Hepatocyte (in vitro differentiated cells): ENCODE data around the gene COL5A2. TPM values are rescaled to one million over a fixed set of nuclear protein-coding genes. Genes with fewer than 3 reads are reported as not detected.

ENCODE experiments used
- DNase-seq: peaks from one replicate; pipeline ENCODE4 v3.0.0-alpha.2; 2016; ENCODE audit warnings: low spot score
- H2AFZ ChIP-seq: fragments of 200-600 bp; sonication (generic); 2 replicates; pipeline ENCODE4 v1.6.0; 2016; ENCODE audit warnings: antibody characterized with exemption, mild to moderate bottlenecking
- H3K27ac ChIP-seq: fragments of 200-600 bp; sonication (generic); 2 replicates; pipeline ENCODE4 v1.5.1; 2016; ENCODE audit warnings: mild to moderate bottlenecking
- H3K27me3 ChIP-seq: fragments of 200-600 bp; sonication (generic); 2 replicates; pipeline ENCODE4 v1.6.1; 2016
- H3K36me3 ChIP-seq: fragments of 200-600 bp; sonication (generic); replicated peaks from 2 replicates; pipeline ENCODE4 v1.5.1; 2016; ENCODE audit warnings: low read depth; ENCODE audit not compliant: insufficient read depth
- H3K4me1 ChIP-seq: fragments of 200-600 bp; sonication (generic); 2 replicates; pipeline ENCODE4 v1.5.1; 2016; ENCODE audit warnings: mild to moderate bottlenecking, moderate library complexity; ENCODE audit not compliant: insufficient read depth
- H3K4me2 ChIP-seq: fragments of 200-600 bp; sonication (generic); 2 replicates; pipeline ENCODE4 v1.6.0; 2016
- H3K4me3 ChIP-seq: fragments of 200-600 bp; sonication (generic); 2 replicates; pipeline ENCODE4 v1.5.1; 2016; ENCODE audit warnings: mild to moderate bottlenecking
- H3K79me2 ChIP-seq: fragments of 200-600 bp; sonication (generic); 2 replicates; pipeline ENCODE4 v1.6.0; 2017; ENCODE audit warnings: mild to moderate bottlenecking
- H3K9me2 ChIP-seq: fragments of 200-600 bp; sonication (generic); replicated peaks from 2 replicates; pipeline ENCODE4 v1.6.0; 2017; ENCODE audit warnings: mild to moderate bottlenecking; ENCODE audit not compliant: insufficient read depth
- H3K9me3 ChIP-seq: fragments of 200-600 bp; sonication (generic); 2 replicates; pipeline ENCODE4 v1.5.1; 2016; ENCODE audit warnings: low read depth, mild to moderate bottlenecking
- H4K20me1 ChIP-seq: fragments of 200-600 bp; sonication (generic); 2 replicates; pipeline ENCODE4 v1.6.0; 2016; ENCODE audit warnings: mild to moderate bottlenecking; ENCODE audit not compliant: insufficient read depth, poor library complexity, severe bottlenecking
- CTCF ChIP-seq: fragments of 200-600 bp; sonication (generic); IDR thresholded peaks from 2 replicates; pipeline ENCODE4 v1.5.1; 2016; ENCODE audit warnings: antibody characterized with exemption, mild to moderate bottlenecking; ENCODE audit not compliant: poor library complexity
- EZH2 ChIP-seq: fragments of 200-600 bp; sonication (generic); IDR thresholded peaks from 2 replicates; pipeline ENCODE4 v1.6.1; 2016; ENCODE audit warnings: antibody characterized with exemption, mild to moderate bottlenecking, borderline replicate concordance
- EZH2phosphoT487 ChIP-seq: fragments of 200-600 bp; sonication (generic); IDR thresholded peaks from one replicate; pipeline ENCODE4 v1.6.1; 2018; ENCODE audit warnings: antibody characterized with exemption, mild to moderate bottlenecking, low read depth, moderate library complexity; ENCODE audit not compliant: unreplicated experiment, severe bottlenecking
- WGBS: methylation state at CpG from one replicate; pipeline ENCODE4 v1.1.6; 2016; ENCODE audit warnings: low lambda C conversion rate; ENCODE audit errors: missing lambda C conversion rate; 5-methylcytosine and 5-hydroxymethylcytosine counted together
- polyA plus RNA-seq: library from polyadenylated mRNA; unstranded; fragments of >200 nt; fragmentation: Nextera tagmentation; extraction: Ambion mirVana; gene quantifications from 2 replicates; pipeline ENCODE4 v1.2.1, GENCODE V29; 2016
- total RNA-seq: library from RNA; depleted of rRNA; stranded (reverse); fragments of >200 nt; gene quantifications from 2 replicates; pipeline ENCODE4 v1.2.3, GENCODE V29; 2014

The COL5A2 gene
- total RNA-seq (344 and 406 TPM in 2 replicates), polyA plus RNA-seq (131 and 137 TPM in 2 replicates)

- H3K79me2 ChIP-seq: peaks cover 49% of the 10 kb centered on the region
- H3K4me2 ChIP-seq: peak within 1 kb of the TSS; percentile 74
- H3K9me3 ChIP-seq: no peaks in the 10 kb centered on the region
- H3K4me3 ChIP-seq: peak within 1 kb of the TSS; percentile 68
- peak within 1 kb of the TSS; percentile 95 for H3K27ac ChIP-seq
- TF ChIP-seq EZH2 (no peak), CTCF (no peak), EZH2phosphoT487 (no peak)
- H3K4me1 ChIP-seq: peaks cover 14% of the 10 kb centered on the region
- peak; percentile 85 for DNase-seq
- WGBS: 2% methylated on average over 6 of the region's 6 CpGs
- no peaks in the 10 kb centered on the region for H3K27me3 ChIP-seq
- no peaks in the 10 kb centered on the region for H3K9me2 ChIP-seq
- H2AFZ ChIP-seq: peak within 1 kb of the TSS; percentile 36
- H4K20me1 ChIP-seq: no peaks in the 10 kb centered on the region
- H3K36me3 ChIP-seq: no peaks in the 10 kb centered on the region
Observed at GRCh38 chr2:189179570-189179950, at the start of gene COL5A2. Gene COL5A2 (minus strand): TSS chr2:189179761. CDS start chr2:189179604, 157 bp downstream.

GRCh38 chr2:189226017-189226416, 46.5 kb upstream of the COL5A2 start:
- no peaks in the 10 kb centered on the region for H3K36me3 ChIP-seq
- no peaks in the 10 kb centered on the region for H3K9me3 ChIP-seq
- no peak overlapping the region for H2AFZ ChIP-seq
- DNase-seq: no peak
- no peaks in the 10 kb centered on the region for H3K79me2 ChIP-seq
- H3K27me3 ChIP-seq: no peaks in the 10 kb centered on the region
- no peaks in the 10 kb centered on the region for H4K20me1 ChIP-seq
- WGBS: 94% methylated on average over 1 of the region's 1 CpG
- TF ChIP-seq EZH2phosphoT487: no peak
- TF ChIP-seq CTCF: no peak
- TF ChIP-seq EZH2: no peak
- no peak overlapping the region for H3K27ac ChIP-seq
- H3K4me2 ChIP-seq: no peak overlapping the region
- no peaks in the 10 kb centered on the region for H3K9me2 ChIP-seq
- H3K4me3 ChIP-seq: no peak overlapping the region
- peaks cover 10% of the 10 kb centered on the region for H3K4me1 ChIP-seq

GRCh38 chr2:189225032-189225431, 45.5 kb upstream of the COL5A2 start:
- no peak overlapping the region for H3K4me2 ChIP-seq
- H3K36me3 ChIP-seq: no peaks in the 10 kb centered on the region

More at GRCh38 chr2:189225032-189225431, 45.5 kb upstream of the COL5A2 start:
- DNase-seq: no peak
- Histone ChIP-seq H3K4me1 (peaks cover 10% of the 10 kb centered on the region), H2AFZ (no peak overlapping the region), H3K4me3 (no peak overlapping the region), H3K79me2 (no peaks in the 10 kb centered on the region), H3K9me3 (no peaks in the 10 kb centered on the region), H3K9me2 (no peaks in the 10 kb centered on the region), H3K27me3 (no peaks in the 10 kb centered on the region), H4K20me1 (no peaks in the 10 kb centered on the region), H3K27ac (no peak overlapping the region)
- WGBS: 90% methylated on average over 2 of the region's 2 CpGs
- no peak for TF ChIP-seq EZH2phosphoT487
- no peak for TF ChIP-seq CTCF
- no peak for TF ChIP-seq EZH2
